Right ventricle myocardium inferior (tissue), 1 donor: ENCODE results near the gene FGF12. TPM values are rescaled to one million over a fixed set of nuclear protein-coding genes. Genes with fewer than 3 reads are reported as not detected.

ENCODE experiments used
- ATAC-seq: fragments of 200-7000 bp; cut with Tn5 transposase; one replicate; pipeline ENCODE4 v1.9.1; 2020; ENCODE audit warnings: mild to moderate bottlenecking, moderate library complexity
- DNase-seq: peaks from one replicate; pipeline ENCODE4 v3.0.0; 2021; ENCODE audit errors: missing footprints
- intact Hi-C: fragments of 100-400 bp; cut with DNase I; formaldehyde crosslinking; loops from one replicate; pipeline ENCODE4 v1.11.0; 2022
- total RNA-seq: library from RNA; stranded (reverse); fragmentation: NEBNext Ultra II Directional; extraction: Animal tissue kit (Norgen Biotek cat#: 25700); gene quantifications from one replicate; pipeline ENCODE4 v1.2.1, GENCODE V29; 2021
- donor health status: DM: no; HTN: yes; CAD: no; lungs with severe emphysema.

The FGF12 gene
- total RNA-seq, 1 donor from 2014 or later: 340 TPM

DNA sequence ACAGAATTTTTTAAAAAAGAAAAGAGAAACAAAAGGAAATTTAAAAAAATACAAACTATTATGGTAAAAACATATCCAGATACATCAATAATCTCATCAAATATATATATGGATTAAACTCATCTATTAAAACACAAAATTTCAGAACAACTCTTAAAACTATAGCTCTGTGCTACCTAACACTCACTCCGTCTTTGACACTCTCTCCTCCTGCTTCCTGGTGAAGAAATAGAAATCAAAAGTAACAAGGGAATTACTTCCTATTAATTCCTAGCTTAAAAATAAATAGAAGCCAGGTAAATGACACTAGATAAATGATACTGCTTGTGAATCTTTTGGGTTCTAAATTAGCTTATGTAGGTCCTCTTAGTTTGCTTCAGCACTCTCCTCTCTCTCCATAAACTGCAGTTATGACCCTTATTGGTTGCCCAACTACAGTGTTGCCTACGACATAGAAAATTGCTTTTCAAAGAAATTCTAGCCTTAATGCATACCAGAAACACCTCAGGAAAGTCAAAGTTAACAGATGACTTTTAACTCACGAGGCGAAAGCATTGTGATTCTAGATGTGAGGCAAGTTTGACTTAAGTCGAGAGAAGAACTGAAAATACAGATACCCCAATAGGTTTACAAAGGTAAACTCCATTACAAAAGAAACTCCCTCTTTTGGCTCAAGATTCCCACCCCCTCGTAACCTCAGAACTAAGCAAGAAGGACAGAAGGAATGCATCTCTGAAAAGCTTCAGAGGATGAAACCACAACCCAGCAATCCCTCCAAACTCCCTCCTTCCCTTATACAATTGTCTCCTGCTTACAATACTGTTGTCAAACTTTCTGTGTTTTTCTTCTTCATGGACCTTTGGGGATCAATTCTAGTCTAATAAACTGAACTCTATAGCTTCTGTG, 394.7 kb downstream of the FGF12 start:
- DNase-seq: no peak
- intact Hi-C loops: loop anchor here (10.0 kb wide), 1 partner anchor 148 kb away; no protein-coding TSS in a partner anchor
- ATAC-seq: no peak

DNA sequence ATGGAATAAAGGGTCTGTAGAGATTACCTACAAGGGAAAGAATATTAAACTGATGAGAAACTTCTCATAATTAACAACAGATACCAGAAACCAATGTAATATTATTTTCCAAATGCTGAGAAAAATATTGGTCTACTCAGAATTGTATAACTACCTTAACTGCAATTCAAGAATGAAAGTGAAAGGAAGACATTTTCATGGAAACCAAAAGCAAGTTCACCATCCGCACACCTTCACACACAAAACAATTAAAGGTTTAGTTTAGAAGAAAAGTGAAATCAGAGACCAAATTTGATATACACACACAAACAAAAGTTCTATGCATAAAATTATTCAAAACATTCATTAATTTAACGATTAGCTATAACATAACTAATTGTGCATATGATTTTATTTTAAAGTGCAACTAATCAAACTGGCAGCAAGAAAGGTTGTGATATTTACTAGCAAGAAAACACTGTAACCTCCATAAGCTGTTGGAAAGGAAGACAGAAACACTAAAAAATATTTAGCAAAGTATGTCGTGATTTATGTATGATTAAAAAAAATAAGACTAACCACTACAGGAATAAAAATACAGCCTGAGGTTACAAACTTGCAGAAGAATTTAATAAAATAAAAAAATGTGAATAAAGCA, 395.5 kb downstream of the FGF12 start:
- no peak for DNase-seq
- intact Hi-C loops: loop anchor here (10.0 kb wide), 1 partner anchor 147 kb away; no protein-coding TSS in a partner anchor
- no peak for ATAC-seq

DNA sequence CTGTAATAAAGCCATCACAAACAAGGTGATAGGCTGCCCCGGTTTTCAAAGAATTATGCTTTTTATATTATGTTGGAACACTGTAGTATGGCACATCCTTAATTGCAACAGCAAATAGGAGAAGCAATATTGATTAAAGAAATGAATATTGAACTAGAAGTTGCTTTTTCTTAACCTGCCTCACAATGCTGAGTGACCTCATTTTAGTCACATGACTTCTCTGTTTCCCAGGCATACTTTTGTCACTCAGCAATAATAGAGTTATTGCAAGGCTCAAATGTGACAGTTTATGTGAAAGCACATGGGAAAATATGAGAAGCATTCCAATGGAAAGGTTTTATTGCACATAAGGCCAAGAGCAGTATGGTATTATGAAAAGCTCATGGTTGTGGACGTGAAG, 400.7 kb downstream of the FGF12 start:
- intact Hi-C loops: no loop called here
- ATAC-seq: no peak

DNA sequence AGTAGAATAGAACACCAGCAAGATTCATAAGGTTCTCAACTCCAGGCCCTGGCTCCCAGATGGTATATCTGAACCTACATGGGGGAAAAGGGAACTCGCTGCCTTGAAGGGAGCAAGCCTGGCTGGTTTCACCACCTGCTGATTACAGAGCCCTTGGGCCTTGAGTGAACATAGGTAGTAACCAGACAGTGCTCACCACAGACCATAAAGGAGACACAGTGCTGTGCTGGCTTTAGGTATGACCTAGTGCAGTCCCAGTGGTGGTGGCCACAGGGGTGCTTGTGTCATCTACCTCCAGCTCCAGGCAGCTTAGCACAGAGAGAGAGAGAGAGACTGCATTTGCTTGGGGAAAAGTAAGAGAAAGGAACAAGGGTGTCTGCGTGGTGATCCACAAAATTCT, 409.8 kb downstream of the FGF12 start:
- ATAC-seq: no peak
- no peak for DNase-seq
- intact Hi-C loops: no loop called here

More for the DNA sequence above, 400.7 kb downstream of the FGF12 start:
- DNase-seq: no peak

DNA sequence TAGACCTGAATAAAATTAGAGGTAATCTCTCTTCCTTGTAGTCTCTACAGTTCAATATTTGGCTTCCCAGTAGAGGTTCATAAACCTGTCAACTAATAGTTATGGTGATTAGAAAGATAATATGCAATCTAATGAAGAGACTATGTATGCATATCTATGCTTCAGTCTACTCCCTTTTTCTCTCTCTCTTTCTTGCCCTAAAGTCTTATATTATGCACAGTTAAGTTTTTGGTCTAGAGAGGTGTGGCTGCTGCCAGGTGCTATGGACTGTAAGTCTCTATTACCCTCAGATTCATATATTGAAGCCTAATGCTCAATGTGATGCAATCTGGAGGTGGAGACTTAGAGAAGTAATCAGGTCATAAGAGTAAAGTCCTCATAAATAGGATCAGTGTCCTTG, 413.7 kb downstream of the FGF12 start:
- intact Hi-C loops: no loop called here
- no peak for ATAC-seq
- no peak for DNase-seq

DNA sequence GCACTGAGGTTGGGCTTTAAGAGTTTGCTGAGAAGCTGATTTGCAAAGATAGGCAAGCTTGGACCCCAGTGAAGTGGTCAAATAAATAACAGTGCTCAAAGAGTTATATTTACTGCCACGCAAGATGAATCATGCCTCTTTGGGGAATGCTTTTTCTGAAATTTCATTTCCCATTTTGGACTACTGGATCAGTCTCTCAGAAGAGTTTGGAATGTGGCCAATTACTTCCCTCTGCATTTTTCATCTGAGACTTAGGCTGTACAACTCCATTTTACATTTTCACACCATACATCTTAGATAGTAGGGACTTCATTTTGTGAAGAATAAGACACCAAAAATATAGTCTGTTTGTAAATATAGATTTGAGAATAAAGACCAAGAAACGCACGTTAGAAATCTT, 419.7 kb downstream of the FGF12 start:
- no peak for DNase-seq
- intact Hi-C loops: no loop called here
- ATAC-seq: no peak

DNA sequence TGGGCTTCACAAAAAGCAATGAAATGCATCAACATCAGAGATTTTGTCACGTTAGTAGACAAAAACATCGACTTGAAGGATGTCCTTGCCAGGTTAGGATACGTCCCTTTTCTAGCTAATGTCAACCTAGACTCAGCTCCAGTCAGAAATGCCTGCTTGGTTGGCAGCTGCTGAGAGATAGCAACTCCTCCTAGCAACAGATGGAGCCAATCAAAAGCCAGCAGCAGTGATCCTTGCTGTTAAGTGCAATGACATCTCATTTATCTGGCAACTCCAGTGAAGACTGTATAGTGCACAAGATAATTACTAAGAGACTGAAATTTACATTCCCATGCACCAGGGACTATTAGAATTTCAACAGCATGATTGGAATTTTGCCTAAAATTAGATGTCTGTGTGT, 424.1 kb downstream of the FGF12 start:
- peak; percentile 48 for ATAC-seq
- intact Hi-C loops: no loop called here
- DNase-seq: no peak

DNA sequence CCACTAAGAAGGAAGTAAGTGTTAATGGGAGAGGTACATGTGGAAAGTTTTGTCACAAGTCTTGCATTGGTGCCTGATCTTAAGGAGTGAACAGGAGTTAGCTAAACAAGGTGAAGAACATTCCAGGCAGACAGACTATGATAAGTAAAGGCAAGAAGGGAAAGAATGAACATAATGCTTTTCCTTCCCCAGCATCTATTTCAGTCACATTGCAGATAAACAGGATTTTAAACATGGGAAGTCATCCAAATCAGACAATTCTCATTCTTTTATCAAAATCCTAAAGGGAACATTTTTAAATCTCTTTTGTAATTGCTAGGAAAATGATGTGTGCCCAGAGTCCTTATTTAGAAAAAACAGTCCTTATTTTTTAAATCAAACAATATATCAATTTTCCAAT, 424.6 kb downstream of the FGF12 start:
- DNase-seq (no peak), ATAC-seq (no peak)
- intact Hi-C loops: no loop called here

DNA sequence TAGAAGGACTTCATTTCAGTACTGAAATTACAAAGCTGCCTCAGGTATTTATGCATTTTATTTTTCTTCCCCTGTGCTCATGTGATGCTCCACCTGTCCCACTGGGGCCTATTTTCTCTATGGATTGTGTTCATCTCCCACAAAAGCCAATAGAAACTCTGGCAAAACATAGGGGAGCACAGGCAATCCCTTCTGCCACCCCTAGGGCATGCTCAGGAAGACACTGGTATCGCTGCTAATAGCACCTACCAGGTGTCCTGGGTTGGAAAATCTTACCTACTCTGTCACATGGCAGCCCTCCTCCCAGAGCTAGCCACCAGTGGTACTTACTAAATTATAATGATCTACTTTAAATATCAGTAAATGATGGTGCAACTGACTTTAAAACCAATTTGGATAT, 427.4 kb downstream of the FGF12 start:
- intact Hi-C loops: no loop called here
- ATAC-seq (no peak), DNase-seq (no peak)

DNA sequence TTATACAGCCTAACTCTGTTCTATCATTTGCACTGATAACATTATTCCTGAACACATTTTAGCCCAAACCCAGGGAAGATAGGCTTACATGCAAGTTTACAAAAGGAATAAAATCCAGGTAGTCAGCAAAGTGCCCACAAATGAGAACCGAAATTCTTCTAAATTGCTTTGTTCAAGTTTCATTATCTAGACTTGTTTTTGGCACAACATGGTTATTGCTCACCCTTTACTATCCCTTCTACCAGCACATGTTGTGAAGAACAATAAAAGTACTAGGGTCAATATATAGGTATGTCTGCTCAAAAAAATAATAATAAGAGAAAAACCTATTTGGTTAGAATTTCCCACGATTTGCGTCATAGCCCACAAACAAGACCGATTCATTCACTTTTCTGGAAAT, 430.5 kb downstream of the FGF12 start:
- intact Hi-C loops: no loop called here
- DNase-seq: no peak
- ATAC-seq: no peak

DNA sequence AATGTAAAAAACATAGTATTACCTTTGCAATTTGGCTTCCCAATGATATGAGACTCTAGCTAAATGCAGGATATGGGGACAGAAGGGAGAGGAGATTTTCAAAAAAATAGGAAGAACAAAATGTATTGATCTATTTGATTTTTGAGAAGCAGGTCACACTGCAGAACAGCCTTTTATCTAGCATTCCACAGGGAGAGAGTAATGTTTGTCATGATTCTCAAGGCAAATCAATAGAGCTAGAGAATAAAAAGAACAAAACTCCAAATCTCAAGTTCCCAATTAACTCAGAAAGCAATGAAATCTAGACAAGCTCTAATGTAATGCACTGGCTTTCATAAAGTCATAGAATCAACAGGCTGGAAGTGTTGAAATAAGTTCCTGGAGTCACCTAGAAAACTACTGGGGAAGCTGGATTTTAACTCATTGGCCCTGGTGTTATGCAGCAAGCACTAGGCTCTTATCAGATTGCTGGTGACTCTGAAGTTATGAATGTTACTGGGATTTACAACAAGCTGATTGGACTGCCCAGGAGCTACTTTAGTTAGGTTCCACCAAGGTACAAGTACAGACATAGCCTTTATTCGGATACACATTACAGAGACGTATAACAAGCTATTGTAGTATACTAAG, 442.8 kb downstream of the FGF12 start:
- no peak for DNase-seq
- no peak for ATAC-seq
- intact Hi-C loops: no loop called here

DNA sequence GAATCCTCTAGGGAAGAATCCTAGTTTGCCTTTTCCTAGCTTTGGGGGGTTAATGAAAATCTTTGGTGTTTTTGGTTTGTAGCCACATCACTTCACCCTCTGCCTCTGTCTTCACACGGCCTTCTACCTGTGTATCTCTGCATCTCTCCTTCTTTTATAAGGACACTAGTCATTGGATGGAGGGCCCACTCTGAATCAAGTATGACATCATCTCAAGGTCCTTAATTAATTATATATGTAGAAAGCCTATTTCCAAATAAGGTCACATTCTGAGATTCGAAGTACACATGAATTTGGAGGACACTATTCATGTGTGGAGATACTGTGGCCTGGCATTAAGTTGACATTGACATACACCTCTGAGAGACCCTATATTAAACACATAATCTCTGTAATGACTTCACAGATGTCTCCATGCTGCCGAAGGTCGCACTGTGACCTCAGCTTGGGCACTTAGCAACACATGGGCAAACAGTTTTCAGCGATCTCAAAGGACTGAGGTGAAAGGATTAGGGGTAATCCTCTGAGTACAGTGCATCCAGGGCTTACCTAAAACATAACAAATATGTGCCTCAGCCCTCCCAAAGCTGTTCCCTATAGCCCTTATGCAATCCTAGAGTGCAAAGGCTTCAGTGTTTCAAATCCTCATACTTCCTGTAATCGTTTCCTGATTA, 446.0 kb downstream of the FGF12 start:
- intact Hi-C loops: no loop called here
- peak; percentile 37 for ATAC-seq
- no peak for DNase-seq

DNA sequence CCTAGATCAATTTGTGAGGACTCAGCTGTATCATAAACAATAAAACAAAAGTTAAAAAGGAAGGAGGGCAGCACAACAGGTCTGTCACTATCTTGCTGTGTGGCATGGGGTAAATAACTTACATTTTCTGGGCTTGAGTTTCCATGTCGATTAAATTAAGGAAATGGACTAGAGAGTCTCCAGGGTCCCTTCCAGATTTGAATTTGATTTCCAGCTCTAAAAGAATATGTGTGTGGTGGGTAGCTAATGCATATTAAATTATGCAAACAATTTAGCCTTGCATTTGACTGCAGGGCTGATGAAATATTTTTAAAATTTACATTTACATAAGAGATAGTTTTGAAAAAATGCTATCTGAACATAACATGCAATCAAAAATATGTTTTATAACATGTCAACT, 447.7 kb downstream of the FGF12 start:
- intact Hi-C loops: no loop called here
- ATAC-seq (no peak), DNase-seq (no peak)

DNA sequence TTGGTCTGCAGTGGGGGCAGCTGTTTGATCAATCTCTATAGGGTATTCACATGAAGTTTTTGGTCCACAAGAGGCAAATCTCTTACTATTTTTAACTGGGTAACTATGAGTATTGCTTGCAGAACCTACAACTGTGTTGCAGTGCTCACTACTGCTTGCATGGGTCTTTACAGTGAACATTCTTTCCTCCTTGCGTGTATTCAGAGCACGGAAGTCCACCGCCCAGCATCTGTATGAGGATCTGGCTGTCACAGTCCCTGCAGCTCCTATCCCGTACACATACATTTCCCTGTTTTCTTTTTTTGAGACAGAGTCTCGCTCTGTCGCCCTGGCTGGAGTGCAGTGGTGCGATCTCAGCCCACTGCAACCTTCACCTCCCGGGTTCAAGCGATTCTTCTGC, 449.9 kb downstream of the FGF12 start:
- no peak for ATAC-seq
- DNase-seq: no peak
- intact Hi-C loops: no loop called here

DNA sequence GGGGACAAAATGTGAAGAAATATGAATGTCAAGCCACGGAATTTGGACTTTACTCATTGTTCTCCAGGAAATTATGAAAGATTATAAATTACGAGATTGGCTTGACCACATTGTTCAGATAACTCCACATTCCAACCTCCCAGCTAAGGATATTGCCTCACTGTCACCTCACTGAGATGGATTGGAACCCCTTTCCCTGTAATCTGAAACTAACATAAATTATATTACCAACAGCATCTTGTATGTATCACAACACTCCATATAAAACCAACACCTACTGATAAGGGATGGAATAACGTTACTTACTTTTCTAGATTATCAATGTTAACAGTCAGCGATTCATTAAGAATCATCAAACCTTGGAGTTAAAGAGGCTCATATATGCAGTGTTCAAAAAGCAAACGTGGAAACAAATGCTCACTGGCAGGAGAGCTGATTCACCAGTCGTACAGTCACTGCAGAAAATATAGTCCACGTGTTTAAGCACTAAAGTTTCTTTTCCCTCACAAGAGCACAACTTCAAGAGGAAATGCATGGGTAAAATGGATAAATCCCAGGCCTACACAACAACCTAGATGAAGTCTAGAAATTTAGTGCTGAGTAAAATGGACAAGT, 451.5 kb downstream of the FGF12 start:
- DNase-seq: no peak
- intact Hi-C loops: no loop called here
- ATAC-seq: no peak

DNA sequence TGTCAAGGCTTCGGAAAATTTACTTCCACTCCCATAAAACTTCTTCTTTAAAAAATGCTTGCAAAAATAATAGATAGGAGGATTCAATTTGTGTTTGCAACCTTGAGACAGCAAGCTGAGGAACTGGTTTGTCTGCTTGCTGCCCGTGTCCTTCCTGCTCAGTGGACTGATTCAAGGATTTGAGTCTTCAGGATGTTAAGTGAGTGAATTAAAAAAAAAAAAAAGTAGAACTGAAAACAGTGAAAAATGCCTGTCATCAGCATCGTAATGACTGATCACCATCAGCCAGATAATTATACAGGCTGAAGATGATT, 453.7 kb downstream of the FGF12 start:
- intact Hi-C loops: no loop called here

DNA sequence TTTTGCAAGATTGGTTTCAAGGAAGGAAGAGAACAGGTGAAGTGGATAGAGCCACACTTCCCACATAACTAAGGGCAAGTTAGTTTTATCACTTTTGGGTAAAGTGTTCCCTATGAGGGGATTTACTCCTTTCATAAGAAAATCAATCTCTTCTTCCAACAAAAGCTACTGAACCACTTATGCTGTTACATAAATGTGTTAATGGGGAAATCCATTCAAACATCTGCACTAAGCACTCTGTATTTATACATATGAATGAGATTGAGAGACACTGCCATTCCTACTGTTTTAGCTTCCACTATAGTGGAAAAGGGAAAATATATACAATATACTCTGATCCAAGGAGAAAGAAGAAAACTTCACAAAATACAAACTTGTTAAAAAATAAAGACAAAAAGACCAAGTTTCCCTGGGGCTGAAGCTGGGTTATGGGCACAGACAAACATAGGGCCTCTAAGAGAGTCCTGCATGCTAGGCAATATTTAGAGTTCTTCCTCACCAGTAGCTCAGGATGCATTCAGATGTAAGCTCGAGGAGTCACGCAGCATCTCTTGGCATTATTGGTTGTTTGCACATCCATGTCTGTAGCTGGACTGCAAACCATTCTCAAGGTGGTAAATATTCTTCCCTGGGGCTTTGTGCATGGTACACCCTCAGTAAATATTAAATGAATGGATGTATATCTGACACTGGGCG, 454.2 kb downstream of the FGF12 start:
- no peak for ATAC-seq
- no peak for DNase-seq
- intact Hi-C loops: no loop called here

More for the DNA sequence above, 453.7 kb downstream of the FGF12 start:
- DNase-seq (no peak), ATAC-seq (no peak)

DNA sequence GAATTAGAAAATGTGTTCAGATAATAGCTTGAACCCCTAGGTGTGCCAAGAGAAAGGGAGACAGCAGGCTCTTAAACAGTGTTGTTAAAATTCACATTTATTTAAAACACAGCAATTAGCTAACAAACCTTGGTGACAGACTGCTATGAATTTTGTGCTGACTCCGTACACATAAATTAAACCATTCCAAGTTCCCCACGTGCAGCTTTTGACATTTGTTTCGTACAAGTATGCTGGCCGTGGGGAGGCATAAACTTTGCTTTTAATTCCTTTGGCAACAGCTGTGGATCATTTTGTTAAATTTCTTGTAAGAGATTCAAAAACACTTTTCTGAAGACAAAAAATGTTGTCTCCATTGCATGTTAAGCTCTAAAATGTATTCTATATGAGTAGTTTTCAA, 465.3 kb downstream of the FGF12 start:
- no peak for DNase-seq
- intact Hi-C loops: no loop called here
- no peak for ATAC-seq

DNA sequence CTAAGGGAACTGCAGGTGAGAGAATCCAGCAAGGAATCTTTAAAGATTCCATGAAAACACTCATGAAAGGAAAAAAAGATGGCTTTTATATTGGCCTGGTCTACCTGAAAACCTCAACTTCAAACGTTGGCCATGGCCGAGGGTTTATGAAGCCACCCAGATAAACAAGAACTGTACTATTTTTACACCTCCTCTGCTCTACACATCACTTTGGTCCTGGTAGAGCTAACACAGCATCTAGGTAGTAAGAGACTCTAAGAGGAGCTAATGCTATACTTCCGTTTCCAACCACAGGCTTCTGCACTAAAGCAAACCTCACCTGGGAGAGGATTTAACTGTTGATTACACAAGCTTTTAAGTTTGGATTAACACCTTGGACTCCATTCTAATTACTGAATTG, 466.2 kb downstream of the FGF12 start:
- intact Hi-C loops: no loop called here

More for the DNA sequence above, 466.2 kb downstream of the FGF12 start:
- DNase-seq: no peak
- ATAC-seq: no peak
